Measurements from ENCODE around the gene WDR64.

The WDR64 gene

GRCh38 chr1:241765390-241765789, 113.3 kb downstream of the WDR64 start:
- Histone ChIP-seq H3K4me3 (ENCODE audit: low read length) (no peak overlapping the region), H3K4me1 (ENCODE audit: insufficient read depth, low read length) (no peaks in the 10 kb centered on the region), H3K27ac (ENCODE audit: low read length) (no peak overlapping the region), H3K27me3 (ENCODE audit: insufficient read depth, low read length) (no peaks in the 10 kb centered on the region), H3K9ac (ENCODE audit: low read depth, low read length) (no peak overlapping the region), H3K9me3 (ENCODE audit: insufficient read depth, low read depth, low read length) (no peaks in the 10 kb centered on the region), H3K36me3 (ENCODE audit: insufficient read depth, low read depth, low read length) (no peaks in the 10 kb centered on the region)

GRCh38 chr1:241767737-241768136, 115.7 kb downstream of the WDR64 start:
- Histone ChIP-seq H3K4me1 (ENCODE audit: insufficient read depth, low read length) (no peaks in the 10 kb centered on the region), H3K27ac (ENCODE audit: low read length) (no peak overlapping the region), H3K4me3 (ENCODE audit: low read length) (no peak overlapping the region), H3K27me3 (ENCODE audit: insufficient read depth, low read length) (no peaks in the 10 kb centered on the region), H3K9me3 (ENCODE audit: insufficient read depth, low read depth, low read length) (no peaks in the 10 kb centered on the region), H3K9ac (ENCODE audit: low read depth, low read length) (no peak overlapping the region), H3K36me3 (ENCODE audit: insufficient read depth, low read depth, low read length) (no peaks in the 10 kb centered on the region)

DNA sequence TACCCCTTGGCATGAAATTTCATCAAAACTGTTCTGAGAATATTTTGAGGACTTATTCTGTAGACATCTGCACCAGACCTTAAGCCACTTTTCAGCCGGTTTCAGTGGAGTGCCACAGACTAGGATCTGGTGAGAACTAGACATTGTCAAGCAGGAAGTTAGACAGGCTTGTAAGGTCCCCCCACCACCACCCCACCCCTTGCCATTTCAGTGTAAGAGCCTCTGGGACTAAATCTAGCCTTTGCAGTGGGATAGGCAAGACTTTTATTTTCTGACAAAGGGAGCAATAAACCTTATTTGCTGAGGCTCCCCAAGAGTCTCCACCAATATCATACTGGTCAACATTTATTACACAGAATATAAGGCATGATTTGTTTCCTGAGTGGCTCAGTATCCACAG, 118.0 kb downstream of the WDR64 start:
- H3K27ac ChIP-seq (ENCODE audit: low read length): no peak overlapping the region
- H3K36me3 ChIP-seq (ENCODE audit: insufficient read depth, low read depth, low read length): no peaks in the 10 kb centered on the region
- H3K9me3 ChIP-seq (ENCODE audit: insufficient read depth, low read depth, low read length): no peaks in the 10 kb centered on the region
- H3K4me1 ChIP-seq (ENCODE audit: insufficient read depth, low read length): no peaks in the 10 kb centered on the region
- H3K4me3 ChIP-seq (ENCODE audit: low read length): no peak overlapping the region
- H3K27me3 ChIP-seq (ENCODE audit: insufficient read depth, low read length): no peaks in the 10 kb centered on the region
- no peak overlapping the region for H3K9ac ChIP-seq (ENCODE audit: low read depth, low read length)

DNA sequence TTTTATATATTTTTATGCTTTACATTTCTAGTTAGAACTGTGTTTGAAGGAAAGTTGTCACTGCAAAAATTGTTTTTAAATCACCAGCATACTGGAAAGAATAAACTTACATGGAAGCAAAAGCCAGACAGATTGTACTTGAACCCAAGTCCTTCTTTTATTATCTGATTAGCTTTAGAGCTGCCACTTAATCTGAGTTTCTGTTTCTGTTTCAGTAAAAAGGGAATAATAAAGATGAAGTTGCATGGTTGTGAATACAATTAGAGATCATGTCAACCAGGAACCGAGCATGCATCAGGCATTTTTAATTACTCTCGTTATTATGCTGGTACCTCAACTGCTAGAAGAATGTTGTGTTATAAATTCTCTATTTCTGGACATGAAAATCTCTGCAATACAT, 119.0 kb downstream of the WDR64 start:
- Histone ChIP-seq H3K4me3 (ENCODE audit: low read length) (no peak overlapping the region), H3K9me3 (ENCODE audit: insufficient read depth, low read depth, low read length) (no peaks in the 10 kb centered on the region), H3K4me1 (ENCODE audit: insufficient read depth, low read length) (no peaks in the 10 kb centered on the region), H3K9ac (ENCODE audit: low read depth, low read length) (no peak overlapping the region), H3K27me3 (ENCODE audit: insufficient read depth, low read length) (no peaks in the 10 kb centered on the region), H3K36me3 (ENCODE audit: insufficient read depth, low read depth, low read length) (no peaks in the 10 kb centered on the region), H3K27ac (ENCODE audit: low read length) (no peak overlapping the region)

DNA sequence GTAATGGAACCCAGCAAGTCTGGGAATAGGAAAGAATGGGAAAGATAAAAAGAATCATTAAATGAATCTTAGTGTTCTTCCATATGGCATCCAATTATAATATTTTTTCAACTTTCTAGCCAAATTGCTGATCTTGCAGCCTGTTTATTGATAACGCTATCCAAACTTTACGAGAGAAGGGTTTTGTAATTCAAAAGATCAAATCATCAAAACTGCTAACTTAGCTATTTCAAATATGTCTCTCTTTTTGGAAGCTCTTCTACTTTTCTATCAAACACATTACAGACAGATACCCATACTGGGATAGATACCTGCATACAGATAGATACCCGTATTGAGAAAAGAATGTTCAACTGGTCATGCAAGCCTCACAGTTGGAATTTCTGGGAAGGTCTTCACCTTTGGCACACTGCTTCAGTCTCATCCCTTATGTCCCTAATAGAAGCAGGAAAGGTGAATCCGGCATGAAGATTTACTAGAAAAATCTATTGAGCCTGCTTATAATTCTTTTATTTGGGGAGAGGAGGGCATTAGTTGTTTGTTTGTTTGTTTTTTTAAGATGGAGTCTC, 120.9 kb downstream of the WDR64 start:
- H3K9me3 ChIP-seq (ENCODE audit: insufficient read depth, low read depth, low read length): no peaks in the 10 kb centered on the region

GRCh38 chr1:241773991-241774390, 121.9 kb downstream of the WDR64 start:
- Histone ChIP-seq H3K27ac (ENCODE audit: low read length) (no peak overlapping the region), H3K27me3 (ENCODE audit: insufficient read depth, low read length) (no peaks in the 10 kb centered on the region), H3K4me1 (ENCODE audit: insufficient read depth, low read length) (no peaks in the 10 kb centered on the region), H3K9me3 (ENCODE audit: insufficient read depth, low read depth, low read length) (no peaks in the 10 kb centered on the region), H3K9ac (ENCODE audit: low read depth, low read length) (no peak overlapping the region), H3K4me3 (ENCODE audit: low read length) (no peak overlapping the region), H3K36me3 (ENCODE audit: insufficient read depth, low read depth, low read length) (no peaks in the 10 kb centered on the region)

More for the DNA sequence above, 120.9 kb downstream of the WDR64 start:
- Histone ChIP-seq H3K4me1 (ENCODE audit: insufficient read depth, low read length) (no peaks in the 10 kb centered on the region), H3K4me3 (ENCODE audit: low read length) (no peak overlapping the region), H3K27ac (ENCODE audit: low read length) (no peak overlapping the region), H3K9ac (ENCODE audit: low read depth, low read length) (no peak overlapping the region), H3K27me3 (ENCODE audit: insufficient read depth, low read length) (no peaks in the 10 kb centered on the region), H3K36me3 (ENCODE audit: insufficient read depth, low read depth, low read length) (no peaks in the 10 kb centered on the region)

- H3K9me3 ChIP-seq (ENCODE audit: insufficient read depth, low read depth, low read length): no peaks in the 10 kb centered on the region
- no peaks in the 10 kb centered on the region for H3K27me3 ChIP-seq (ENCODE audit: insufficient read depth, low read length)
- H3K27ac ChIP-seq (ENCODE audit: low read length): no peak overlapping the region
- H3K4me1 ChIP-seq (ENCODE audit: insufficient read depth, low read length): no peaks in the 10 kb centered on the region
- no peak overlapping the region for H3K9ac ChIP-seq (ENCODE audit: low read depth, low read length)
- H3K4me3 ChIP-seq (ENCODE audit: low read length): no peak overlapping the region
- no peaks in the 10 kb centered on the region for H3K36me3 ChIP-seq (ENCODE audit: insufficient read depth, low read depth, low read length)
Observed at GRCh38 chr1:241775021-241775420, 122.9 kb downstream of the WDR64 start.

GRCh38 chr1:241776911-241777310, 124.8 kb downstream of the WDR64 start:
- no peak overlapping the region for H3K4me3 ChIP-seq (ENCODE audit: low read length)
- H3K9me3 ChIP-seq (ENCODE audit: insufficient read depth, low read depth, low read length): no peaks in the 10 kb centered on the region
- H3K9ac ChIP-seq (ENCODE audit: low read depth, low read length): no peak overlapping the region; the same call in 1 of the 2 replicates
- no peaks in the 10 kb centered on the region for H3K36me3 ChIP-seq (ENCODE audit: insufficient read depth, low read depth, low read length)
- H3K27me3 ChIP-seq (ENCODE audit: insufficient read depth, low read length): no peaks in the 10 kb centered on the region
- H3K4me1 ChIP-seq (ENCODE audit: insufficient read depth, low read length): no peaks in the 10 kb centered on the region
- H3K27ac ChIP-seq (ENCODE audit: low read length): no peak overlapping the region

GRCh38 chr1:241778117-241778516, 126.0 kb downstream of the WDR64 start:
- no peak overlapping the region for H3K4me3 ChIP-seq (ENCODE audit: low read length)
- H3K9ac ChIP-seq (ENCODE audit: low read depth, low read length): no peak overlapping the region
- H3K27me3 ChIP-seq (ENCODE audit: insufficient read depth, low read length): no peaks in the 10 kb centered on the region
- no peaks in the 10 kb centered on the region for H3K9me3 ChIP-seq (ENCODE audit: insufficient read depth, low read depth, low read length)
- H3K27ac ChIP-seq (ENCODE audit: low read length): no peak overlapping the region
- no peaks in the 10 kb centered on the region for H3K4me1 ChIP-seq (ENCODE audit: insufficient read depth, low read length)
- H3K36me3 ChIP-seq (ENCODE audit: insufficient read depth, low read depth, low read length): no peaks in the 10 kb centered on the region

DNA sequence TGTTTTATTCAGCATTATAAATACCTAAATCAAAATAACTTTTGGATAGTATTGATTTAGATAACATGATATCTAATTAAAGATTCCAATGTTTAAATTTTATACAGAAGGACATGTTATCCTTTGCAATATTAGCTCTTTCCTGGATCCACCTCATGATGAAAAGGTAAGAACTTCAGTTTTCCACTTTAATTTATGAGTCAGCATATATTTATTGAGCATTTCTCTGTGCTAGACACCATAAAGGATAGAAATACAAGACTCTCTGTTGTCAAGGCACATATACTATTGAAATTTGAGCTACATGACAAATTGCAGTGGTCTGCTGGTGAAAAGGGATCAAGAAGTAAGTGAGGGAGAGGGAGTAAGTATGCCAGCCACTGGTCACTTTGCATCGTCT, 127.8 kb downstream of the WDR64 start:
- Histone ChIP-seq H3K9ac (ENCODE audit: low read depth, low read length) (no peak overlapping the region), H3K36me3 (ENCODE audit: insufficient read depth, low read depth, low read length) (no peaks in the 10 kb centered on the region), H3K27ac (ENCODE audit: low read length) (no peak overlapping the region), H3K27me3 (ENCODE audit: insufficient read depth, low read length) (no peaks in the 10 kb centered on the region), H3K4me3 (ENCODE audit: low read length) (no peak overlapping the region), H3K9me3 (ENCODE audit: insufficient read depth, low read depth, low read length) (no peaks in the 10 kb centered on the region), H3K4me1 (ENCODE audit: insufficient read depth, low read length) (no peaks in the 10 kb centered on the region)

- Histone ChIP-seq H3K4me3 (ENCODE audit: low read length) (no peak overlapping the region), H3K36me3 (ENCODE audit: insufficient read depth, low read depth, low read length) (no peaks in the 10 kb centered on the region), H3K27ac (ENCODE audit: low read length) (no peak overlapping the region), H3K9ac (ENCODE audit: low read depth, low read length) (no peak overlapping the region), H3K9me3 (ENCODE audit: insufficient read depth, low read depth, low read length) (no peaks in the 10 kb centered on the region), H3K4me1 (ENCODE audit: insufficient read depth, low read length) (no peaks in the 10 kb centered on the region), H3K27me3 (ENCODE audit: insufficient read depth, low read length) (no peaks in the 10 kb centered on the region)
Observed at GRCh38 chr1:241782396-241782795, 130.3 kb downstream of the WDR64 start.

- Histone ChIP-seq H3K36me3 (ENCODE audit: insufficient read depth, low read depth, low read length) (no peaks in the 10 kb centered on the region), H3K27ac (ENCODE audit: low read length) (no peak overlapping the region), H3K4me3 (ENCODE audit: low read length) (no peak overlapping the region), H3K9me3 (ENCODE audit: insufficient read depth, low read depth, low read length) (no peaks in the 10 kb centered on the region), H3K4me1 (ENCODE audit: insufficient read depth, low read length) (no peaks in the 10 kb centered on the region), H3K27me3 (ENCODE audit: insufficient read depth, low read length) (no peaks in the 10 kb centered on the region), H3K9ac (ENCODE audit: low read depth, low read length) (no peak overlapping the region)
Observed at GRCh38 chr1:241787691-241788090, 135.6 kb downstream of the WDR64 start.
